ENCODE results near the gene FOXO3.

- TF ChIP-seq EZH2phosphoT487 (IDR thresholded peaks at IDR 0.05; ENCODE audit: insufficient read depth, low read depth): no peak
- TF ChIP-seq EZH2 (IDR thresholded peaks at IDR 0.05; ENCODE audit: insufficient read depth, poor library complexity, severe bottlenecking): no peak
Measured at GRCh38 chr6:108632441-108632840, 71.7 kb downstream of the FOXO3 start.

Data from GM23248 (cell line).